Osteocyte (in vitro differentiated cells): ENCODE measurements around the gene AKAP9. TPM values are rescaled to one million over a fixed set of nuclear protein-coding genes. Genes with fewer than 3 reads are reported as not detected.
"Not testable (repeated sequence)": the region's sequence is repeated elsewhere in the genome, so short reads cannot be mapped to it uniquely, and the experiment has no call there.

Experiments used
- DNase-seq: peaks from one replicate; pipeline ENCODE4 v3.0.0; 2021; ENCODE audit warnings: mixed read lengths; ENCODE audit not compliant: unreplicated experiment; ENCODE audit errors: extremely low spot score
- H3K27ac Mint-ChIP-seq: one replicate; pipeline ENCODE4 v1.8.0; 2021; ENCODE audit warnings: mild to moderate bottlenecking, mixed read lengths; ENCODE audit not compliant: unreplicated experiment
- H3K27me3 Mint-ChIP-seq: one replicate; pipeline ENCODE4 v1.8.0; 2021; ENCODE audit warnings: mixed read lengths; ENCODE audit not compliant: unreplicated experiment
- H3K36me3 Mint-ChIP-seq: one replicate; pipeline ENCODE4 v1.8.0; 2021; ENCODE audit warnings: mixed read lengths; ENCODE audit not compliant: unreplicated experiment
- H3K4me1 Mint-ChIP-seq: one replicate; pipeline ENCODE4 v1.8.0; 2021; ENCODE audit warnings: mixed read lengths; ENCODE audit not compliant: unreplicated experiment
- H3K4me3 Mint-ChIP-seq: one replicate; pipeline ENCODE4 v1.8.0; 2021; ENCODE audit warnings: mild to moderate bottlenecking, moderate library complexity, mixed read lengths; ENCODE audit not compliant: unreplicated experiment
- H3K9me3 Mint-ChIP-seq: one replicate; pipeline ENCODE4 v1.8.0; 2021; ENCODE audit warnings: mixed read lengths; ENCODE audit not compliant: unreplicated experiment
- total RNA-seq: library from RNA; stranded (reverse); gene quantifications from 2 replicates; pipeline ENCODE4 v1.2.1, GENCODE V29; 2021
- TF ChIP-seq, protein P1 (sequence below): fragments of 200-600 bp; sonication (generic); IDR thresholded peaks from 2 replicates; pipeline ENCODE4 v1.5.0; 2021; ENCODE audit warnings: antibody characterized with exemption, mild to moderate bottlenecking, moderate library complexity

Gene AKAP9
- total RNA-seq, 1 donor from 2014 or later = 47.2 TPM

DNA sequence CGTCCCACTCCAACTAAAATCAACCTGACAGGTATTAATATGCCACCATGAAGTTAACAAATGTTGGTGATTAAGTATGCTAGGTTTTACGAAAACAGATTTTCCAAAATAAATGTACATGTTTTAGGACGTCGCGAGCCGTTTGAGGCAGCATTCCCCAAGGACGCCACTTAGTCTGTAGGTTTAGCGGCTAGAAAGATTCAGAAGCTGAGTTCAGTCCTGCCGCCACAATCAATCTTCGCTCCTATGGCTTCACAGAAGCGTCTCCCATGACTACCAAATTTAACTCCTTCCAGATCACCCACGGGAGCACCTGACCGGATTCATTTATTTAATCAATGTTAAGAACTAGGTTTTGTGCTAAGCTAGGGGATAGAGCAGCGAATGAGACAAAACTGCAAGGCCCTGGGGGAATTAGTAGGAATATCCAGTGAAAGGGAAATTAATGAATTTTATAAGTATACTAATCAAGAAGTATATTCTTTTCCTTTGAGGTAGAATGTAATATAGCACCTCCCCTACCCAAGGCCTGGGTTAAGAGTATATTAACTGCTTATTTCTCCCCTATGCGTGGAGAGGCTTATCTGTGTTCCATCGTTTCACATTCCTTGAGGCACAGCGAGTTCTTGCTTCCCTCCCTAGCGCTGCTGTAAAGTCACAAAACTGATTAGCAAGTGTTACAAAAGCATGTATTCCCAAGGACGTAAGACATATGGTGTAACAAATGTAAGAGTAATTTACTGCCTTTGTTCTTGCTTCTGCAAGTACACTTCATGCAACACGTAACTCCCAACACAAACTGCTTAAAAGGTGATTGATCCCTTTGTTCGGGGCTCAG is 194.6 kb downstream of the AKAP9 start:
- H3K27me3 Mint-ChIP-seq = no peaks in the 10 kb centered on the region
- TF ChIP-seq, protein P1, sequence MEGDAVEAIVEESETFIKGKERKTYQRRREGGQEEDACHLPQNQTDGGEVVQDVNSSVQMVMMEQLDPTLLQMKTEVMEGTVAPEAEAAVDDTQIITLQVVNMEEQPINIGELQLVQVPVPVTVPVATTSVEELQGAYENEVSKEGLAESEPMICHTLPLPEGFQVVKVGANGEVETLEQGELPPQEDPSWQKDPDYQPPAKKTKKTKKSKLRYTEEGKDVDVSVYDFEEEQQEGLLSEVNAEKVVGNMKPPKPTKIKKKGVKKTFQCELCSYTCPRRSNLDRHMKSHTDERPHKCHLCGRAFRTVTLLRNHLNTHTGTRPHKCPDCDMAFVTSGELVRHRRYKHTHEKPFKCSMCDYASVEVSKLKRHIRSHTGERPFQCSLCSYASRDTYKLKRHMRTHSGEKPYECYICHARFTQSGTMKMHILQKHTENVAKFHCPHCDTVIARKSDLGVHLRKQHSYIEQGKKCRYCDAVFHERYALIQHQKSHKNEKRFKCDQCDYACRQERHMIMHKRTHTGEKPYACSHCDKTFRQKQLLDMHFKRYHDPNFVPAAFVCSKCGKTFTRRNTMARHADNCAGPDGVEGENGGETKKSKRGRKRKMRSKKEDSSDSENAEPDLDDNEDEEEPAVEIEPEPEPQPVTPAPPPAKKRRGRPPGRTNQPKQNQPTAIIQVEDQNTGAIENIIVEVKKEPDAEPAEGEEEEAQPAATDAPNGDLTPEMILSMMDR = no peak
- peaks cover 7% of the 10 kb centered on the region for H3K36me3 Mint-ChIP-seq
- peak overlapping the region; percentile 99 for H3K4me3 Mint-ChIP-seq
- H3K27ac Mint-ChIP-seq = peak overlapping the region; percentile 100
- no peaks in the 10 kb centered on the region for H3K9me3 Mint-ChIP-seq
- H3K4me1 Mint-ChIP-seq = peaks cover 37% of the 10 kb centered on the region
- DNase-seq = no peak

DNA sequence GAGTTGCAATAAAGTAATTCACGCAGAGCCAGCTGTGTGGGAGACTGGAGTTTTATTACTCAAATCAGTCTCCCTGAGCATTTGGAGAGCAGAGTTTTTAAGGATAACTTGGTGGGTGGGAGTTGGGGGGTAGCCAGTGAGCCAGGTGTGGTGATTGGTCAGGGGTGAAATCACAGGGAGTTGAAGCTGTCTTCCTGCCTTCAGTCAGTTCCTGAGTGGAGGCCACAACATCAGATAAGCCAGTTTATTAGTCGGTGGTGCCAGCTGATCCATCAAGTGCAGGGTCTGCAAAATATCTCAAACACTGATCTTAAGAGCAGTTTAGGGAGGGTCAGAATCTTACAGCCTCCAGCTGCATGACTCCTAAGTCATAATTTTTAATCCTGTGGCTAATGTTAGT is 196.9 kb downstream of the AKAP9 start:
- DNase-seq = no peak

DNA sequence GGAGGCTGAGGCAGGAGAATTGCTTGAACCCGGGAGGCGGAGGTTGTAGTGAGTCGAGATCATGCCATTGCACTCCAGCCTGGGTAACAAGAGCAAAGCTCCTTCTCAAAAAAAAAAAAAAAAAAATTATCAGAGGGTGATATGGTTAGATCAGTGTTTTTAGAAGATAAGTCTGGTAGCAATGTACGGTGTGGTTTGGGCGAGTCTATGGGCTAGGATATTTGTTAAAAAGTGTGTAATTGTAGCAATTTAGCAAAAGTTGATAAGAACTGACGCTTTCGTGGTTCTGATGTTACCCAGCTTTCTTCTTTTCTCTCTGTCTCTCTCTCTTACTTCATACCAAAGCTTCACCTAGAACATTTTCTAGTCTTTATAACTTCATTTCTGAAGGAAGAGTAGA is 200.5 kb downstream of the AKAP9 start:
- TF ChIP-seq, protein P1 = no peak
- no peak overlapping the region for H3K4me3 Mint-ChIP-seq
- no peaks in the 10 kb centered on the region for H3K27me3 Mint-ChIP-seq
- no peak overlapping the region for H3K27ac Mint-ChIP-seq
- no peaks in the 10 kb centered on the region for H3K4me1 Mint-ChIP-seq
- H3K9me3 Mint-ChIP-seq = no peaks in the 10 kb centered on the region
- DNase-seq = no peak
- no peaks in the 10 kb centered on the region for H3K36me3 Mint-ChIP-seq

More for the DNA sequence above, 196.9 kb downstream of the AKAP9 start:
- Mint-ChIP-seq H3K27ac (no peak overlapping the region), H3K4me1 (peaks cover 20% of the 10 kb centered on the region), H3K27me3 (no peaks in the 10 kb centered on the region), H3K36me3 (no peaks in the 10 kb centered on the region), H3K4me3 (no peak overlapping the region), H3K9me3 (no peaks in the 10 kb centered on the region)
- TF ChIP-seq, protein P1 = no peak

DNA sequence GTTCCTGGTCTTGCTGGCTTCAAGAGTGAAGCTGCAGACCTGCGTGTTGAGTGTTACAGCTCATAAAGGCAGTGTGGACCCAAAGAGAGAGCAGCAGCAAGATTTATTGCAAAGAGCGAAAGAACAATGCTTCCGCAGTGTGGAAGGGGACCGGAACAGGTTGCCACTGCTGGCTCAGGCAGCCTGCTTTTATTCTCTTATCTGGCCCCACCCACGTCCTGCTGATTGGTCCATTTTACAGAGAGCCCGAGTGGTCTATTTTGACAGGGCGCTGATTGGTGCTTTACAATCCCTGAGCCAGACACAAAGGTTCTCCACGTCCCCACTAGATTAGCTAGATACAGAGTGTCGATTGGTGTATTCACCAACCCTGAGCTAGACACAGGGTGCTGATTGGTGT is 202.1 kb downstream of the AKAP9 start:
- not testable (repeated sequence) for H3K4me1 Mint-ChIP-seq, H3K27ac Mint-ChIP-seq, DNase-seq, H3K36me3 Mint-ChIP-seq, H3K9me3 Mint-ChIP-seq, H3K27me3 Mint-ChIP-seq, H3K4me3 Mint-ChIP-seq

DNA sequence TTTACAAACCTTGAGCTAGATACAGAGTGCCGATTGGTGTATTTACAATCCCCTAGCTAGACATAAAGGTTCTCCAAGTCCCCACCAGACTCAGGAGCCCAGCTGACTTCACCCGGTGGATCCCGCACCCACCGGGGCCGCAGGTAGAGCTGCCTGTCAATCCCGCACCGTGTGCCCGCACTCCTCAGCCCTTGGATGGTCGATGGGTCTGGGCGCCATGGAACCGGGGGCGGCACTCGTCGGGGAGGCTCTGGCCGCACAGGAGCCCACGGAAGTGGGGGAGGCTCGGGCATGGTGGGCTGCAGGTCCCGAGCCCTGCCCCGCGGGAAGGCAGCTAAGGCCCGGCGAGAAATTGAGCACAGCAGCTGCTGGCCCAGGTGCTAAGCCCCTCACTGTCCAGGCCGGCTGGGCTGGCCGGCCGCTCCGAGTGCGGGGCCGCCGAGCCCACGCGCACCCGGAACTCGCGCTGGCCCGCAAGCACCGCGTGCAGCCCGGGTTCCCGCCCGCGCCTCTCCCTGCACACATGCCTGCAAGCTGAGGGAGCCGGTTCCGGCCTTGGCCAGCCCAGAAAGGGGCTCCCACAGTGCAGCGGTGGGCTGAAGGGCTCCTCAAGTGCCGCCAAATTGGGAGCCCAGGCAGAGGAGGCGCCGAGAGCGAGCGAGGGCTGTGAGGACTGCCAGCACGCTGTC is 202.7 kb downstream of the AKAP9 start:
- DNase-seq, H3K4me1 Mint-ChIP-seq, H3K27me3 Mint-ChIP-seq, H3K9me3 Mint-ChIP-seq, H3K27ac Mint-ChIP-seq, H3K36me3 Mint-ChIP-seq, H3K4me3 Mint-ChIP-seq: not testable (repeated sequence)

DNA sequence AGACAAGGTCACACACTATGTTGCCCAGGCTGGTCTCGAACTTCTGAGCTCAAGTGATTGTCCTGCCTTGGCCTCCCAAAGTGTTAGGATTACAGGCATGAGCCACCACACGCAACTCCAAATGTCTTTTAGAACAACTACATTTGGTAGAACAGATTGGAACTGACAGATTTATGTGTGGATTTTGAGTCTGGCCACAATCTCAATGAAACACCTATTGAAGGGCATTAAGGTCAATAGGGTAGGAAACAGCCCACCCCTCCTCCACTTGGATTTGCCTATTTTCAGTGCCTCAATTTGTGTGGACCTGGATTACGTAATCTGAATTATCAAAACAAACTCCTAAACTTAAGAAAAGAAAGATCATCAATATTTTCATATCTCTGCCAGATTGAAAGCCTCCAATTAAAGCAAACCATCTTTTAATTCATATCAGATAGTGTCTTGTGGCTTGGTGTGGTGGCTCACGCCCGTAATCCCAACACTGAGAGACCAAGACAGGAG is 209.1 kb downstream of the AKAP9 start:
- DNase-seq = no peak
- Mint-ChIP-seq H3K36me3 (no peaks in the 10 kb centered on the region), H3K9me3 (no peaks in the 10 kb centered on the region), H3K4me1 (no peaks in the 10 kb centered on the region), H3K27ac (no peak overlapping the region), H3K27me3 (peaks cover 3% of the 10 kb centered on the region), H3K4me3 (no peak overlapping the region)
- TF ChIP-seq, protein P1 = no peak
